Osteocyte (in vitro differentiated cells): Measurements from ENCODE around the gene ZFHX3. TPM values are rescaled to one million over a fixed set of nuclear protein-coding genes. Genes with fewer than 3 reads are reported as not detected.

Experiments used
- DNase-seq: peaks from one replicate; pipeline ENCODE4 v3.0.0; 2021; ENCODE audit warnings: mixed read lengths; ENCODE audit not compliant: unreplicated experiment; ENCODE audit errors: extremely low spot score
- H3K27ac Mint-ChIP-seq: one replicate; pipeline ENCODE4 v1.8.0; 2021; ENCODE audit warnings: mild to moderate bottlenecking, mixed read lengths; ENCODE audit not compliant: unreplicated experiment
- H3K27me3 Mint-ChIP-seq: one replicate; pipeline ENCODE4 v1.8.0; 2021; ENCODE audit warnings: mixed read lengths; ENCODE audit not compliant: unreplicated experiment
- H3K36me3 Mint-ChIP-seq: one replicate; pipeline ENCODE4 v1.8.0; 2021; ENCODE audit warnings: mixed read lengths; ENCODE audit not compliant: unreplicated experiment
- H3K4me1 Mint-ChIP-seq: one replicate; pipeline ENCODE4 v1.8.0; 2021; ENCODE audit warnings: mixed read lengths; ENCODE audit not compliant: unreplicated experiment
- H3K4me3 Mint-ChIP-seq: one replicate; pipeline ENCODE4 v1.8.0; 2021; ENCODE audit warnings: mild to moderate bottlenecking, moderate library complexity, mixed read lengths; ENCODE audit not compliant: unreplicated experiment
- H3K9me3 Mint-ChIP-seq: one replicate; pipeline ENCODE4 v1.8.0; 2021; ENCODE audit warnings: mixed read lengths; ENCODE audit not compliant: unreplicated experiment
- long read RNA-seq: library from polyadenylated mRNA; unstranded; transcript quantifications from one replicate; pipeline ENCODE4 v2.0.0, GENCODE V29; 2021
- total RNA-seq: library from RNA; stranded (reverse); gene quantifications from 2 replicates; pipeline ENCODE4 v1.2.1, GENCODE V29; 2021
- TF ChIP-seq, protein P1 (sequence below): fragments of 200-600 bp; sonication (generic); IDR thresholded peaks from 2 replicates; pipeline ENCODE4 v1.5.0; 2021; ENCODE audit warnings: antibody characterized with exemption, mild to moderate bottlenecking, moderate library complexity

Gene ZFHX3
- total RNA-seq = 89.1 and 97.0 TPM in 2 replicates
- long read RNA-seq, partial matches to known transcripts = 12 of 45 reads
- long read RNA-seq, other reads (novel, unspliced or antisense) = 33 of 45 reads

- Mint-ChIP-seq H3K27me3 (no peaks in the 10 kb centered on the region), H3K27ac (peak within 1 kb of the TSS; percentile 94), H3K4me3 (peak within 1 kb of the TSS; percentile 83), H3K4me1 (peaks cover 47% of the 10 kb centered on the region), H3K36me3 (no peaks in the 10 kb centered on the region), H3K9me3 (no peaks in the 10 kb centered on the region)
- TF ChIP-seq, protein P1, sequence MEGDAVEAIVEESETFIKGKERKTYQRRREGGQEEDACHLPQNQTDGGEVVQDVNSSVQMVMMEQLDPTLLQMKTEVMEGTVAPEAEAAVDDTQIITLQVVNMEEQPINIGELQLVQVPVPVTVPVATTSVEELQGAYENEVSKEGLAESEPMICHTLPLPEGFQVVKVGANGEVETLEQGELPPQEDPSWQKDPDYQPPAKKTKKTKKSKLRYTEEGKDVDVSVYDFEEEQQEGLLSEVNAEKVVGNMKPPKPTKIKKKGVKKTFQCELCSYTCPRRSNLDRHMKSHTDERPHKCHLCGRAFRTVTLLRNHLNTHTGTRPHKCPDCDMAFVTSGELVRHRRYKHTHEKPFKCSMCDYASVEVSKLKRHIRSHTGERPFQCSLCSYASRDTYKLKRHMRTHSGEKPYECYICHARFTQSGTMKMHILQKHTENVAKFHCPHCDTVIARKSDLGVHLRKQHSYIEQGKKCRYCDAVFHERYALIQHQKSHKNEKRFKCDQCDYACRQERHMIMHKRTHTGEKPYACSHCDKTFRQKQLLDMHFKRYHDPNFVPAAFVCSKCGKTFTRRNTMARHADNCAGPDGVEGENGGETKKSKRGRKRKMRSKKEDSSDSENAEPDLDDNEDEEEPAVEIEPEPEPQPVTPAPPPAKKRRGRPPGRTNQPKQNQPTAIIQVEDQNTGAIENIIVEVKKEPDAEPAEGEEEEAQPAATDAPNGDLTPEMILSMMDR = peak; percentile 48
- no peak for DNase-seq
Observed at GRCh38 chr16:73047536-73048291, at the start of gene ZFHX3. Gene ZFHX3, minus strand, starts transcription at chr16:73048128. Its CDS starts 87,983 bp downstream, at chr16:72960145.

- H3K4me1 Mint-ChIP-seq = peaks cover 44% of the 10 kb centered on the region
- H3K9me3 Mint-ChIP-seq = no peaks in the 10 kb centered on the region
- TF ChIP-seq, protein P1 = no peak
- H3K27ac Mint-ChIP-seq = no peak overlapping the region
- no peak overlapping the region for H3K4me3 Mint-ChIP-seq
- peaks cover 2% of the 10 kb centered on the region for H3K27me3 Mint-ChIP-seq
- H3K36me3 Mint-ChIP-seq = peaks cover 3% of the 10 kb centered on the region
- no peak for DNase-seq
Observed at GRCh38 chr16:73096510-73096909, 48.6 kb upstream of the ZFHX3 start.

- DNase-seq = no peak
- Mint-ChIP-seq H3K36me3 (peaks cover 1% of the 10 kb centered on the region), H3K27ac (no peak overlapping the region)
Observed at GRCh38 chr16:73095885-73096421, 48.0 kb upstream of the ZFHX3 start.

DNA sequence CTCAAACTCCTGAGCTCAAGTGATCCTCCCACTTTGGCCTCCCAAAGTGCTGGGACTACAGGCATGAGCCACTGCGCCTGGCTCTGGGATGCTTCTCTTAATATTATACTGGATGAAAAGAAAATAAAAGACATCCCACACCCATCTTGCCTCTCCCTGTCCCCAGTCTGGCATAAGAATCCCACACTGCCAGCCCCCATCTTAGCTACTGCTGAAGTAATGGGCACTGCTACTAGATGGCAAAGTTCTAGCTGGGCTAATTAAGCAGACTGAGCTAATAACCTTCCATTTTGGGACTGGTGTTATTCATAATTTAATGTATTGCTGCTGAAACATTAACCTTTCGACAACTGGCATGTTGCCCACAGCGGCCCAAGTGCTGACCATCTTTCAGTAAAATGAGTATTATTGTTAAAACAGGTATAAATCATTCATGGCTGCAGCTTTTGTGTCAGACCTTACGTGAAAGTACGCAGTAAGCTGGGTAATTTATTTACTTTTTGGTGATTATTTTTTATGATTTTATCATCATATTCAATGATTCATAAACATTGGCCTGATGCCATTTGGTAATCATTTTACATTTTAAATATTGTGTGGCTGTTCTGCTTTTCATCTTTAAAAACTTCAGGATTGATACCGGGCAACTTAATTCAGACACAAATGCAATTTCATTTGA is 47.4 kb upstream of the ZFHX3 start:
- no peaks in the 10 kb centered on the region for H3K9me3 Mint-ChIP-seq
- H3K36me3 Mint-ChIP-seq = no peaks in the 10 kb centered on the region
- TF ChIP-seq, protein P1 = no peak
- DNase-seq = no peak
- H3K4me1 Mint-ChIP-seq = peaks cover 44% of the 10 kb centered on the region
- no peak overlapping the region for H3K4me3 Mint-ChIP-seq
- H3K27ac Mint-ChIP-seq = no peak overlapping the region
- H3K27me3 Mint-ChIP-seq = no peaks in the 10 kb centered on the region

More at GRCh38 chr16:73095885-73096421, 48.0 kb upstream of the ZFHX3 start:
- H3K9me3 Mint-ChIP-seq = no peaks in the 10 kb centered on the region
- H3K4me1 Mint-ChIP-seq = peaks cover 44% of the 10 kb centered on the region
- H3K4me3 Mint-ChIP-seq = no peak overlapping the region
- peaks cover under 1% of the 10 kb centered on the region for H3K27me3 Mint-ChIP-seq
- TF ChIP-seq, protein P1 = no peak

- no peaks in the 10 kb centered on the region for H3K27me3 Mint-ChIP-seq
- peak overlapping the region; percentile 66 for H3K27ac Mint-ChIP-seq
- H3K9me3 Mint-ChIP-seq = no peaks in the 10 kb centered on the region
- no peaks in the 10 kb centered on the region for H3K36me3 Mint-ChIP-seq
- peaks cover 44% of the 10 kb centered on the region for H3K4me1 Mint-ChIP-seq
- TF ChIP-seq, protein P1 = no peak
- no peak overlapping the region for H3K4me3 Mint-ChIP-seq
- DNase-seq = no peak
Observed at GRCh38 chr16:73094371-73094770, 46.4 kb upstream of the ZFHX3 start.
